Gastrocnemius medialis (tissue), 4 donors: Measurements from ENCODE around the gene DLG1. TPM values are rescaled to one million over a fixed set of nuclear protein-coding genes. Genes with fewer than 3 reads are reported as not detected.
A peak's percentile ranks its signal among the peaks of the same experiment; 100 is the strongest.

Source experiments
- ATAC-seq, 2 donors: fragments of 150-250 bp; one replicate each; pipeline ENCODE4 v1.9.1; 2016
- DNase-seq, 2 donors: peaks; one replicate each; pipeline ENCODE4 v3.0.0-alpha.2; 2019
- H3K27ac ChIP-seq, 4 donors: fragments of 200-600 bp; sonication (generic); 1 replicate in 1 of 4; 2 replicates in 3 of 4; pipeline ENCODE4 v1.5.1; 2016 to 2018; ENCODE audit warnings: mild to moderate bottlenecking in 2 of 4, moderate library complexity in 1 of 4
- H3K27me3 ChIP-seq, 3 donors: fragments of 200-600 bp; sonication (generic) in 2 of 3; 1 replicate in 1 of 3; 2 replicates in 2 of 3; pipeline versions ENCODE4 v1.5.1 to v1.6.0; 2016 to 2019; ENCODE audit warnings: mild to moderate bottlenecking in 1 of 3, moderate library complexity in 1 of 3
- H3K36me3 ChIP-seq, 2 donors: fragments of 200-600 bp; sonication (generic) in 1 of 2; one replicate each; pipeline ENCODE4 v1.5.1; 2017 to 2018
- H3K4me1 ChIP-seq, 2 donors: fragments of 200-600 bp; sonication (generic) in 1 of 2; one replicate each; pipeline ENCODE4 v1.5.1; 2016 to 2017; ENCODE audit warnings: mild to moderate bottlenecking in 2 of 2
- H3K4me3 ChIP-seq, 4 donors: fragments of 200-600 bp; sonication (generic) in 3 of 4; 1 replicate in 1 of 4; 2 replicates in 3 of 4; pipeline ENCODE4 v1.5.1; 2016 to 2019; ENCODE audit warnings: mild to moderate bottlenecking in 2 of 4
- H3K9me3 ChIP-seq, 3 donors: fragments of 200-600 bp; sonication (generic) in 2 of 3; 1 replicate in 1 of 3; 2 replicates in 2 of 3; pipeline ENCODE4 v1.5.1; 2016 to 2019
- POLR2A ChIP-seq, 2 donors: fragments of 450-650 bp; IDR thresholded peaks; one replicate each; pipeline ENCODE4 v1.6.1; 2017; ENCODE audit warnings: antibody characterized with exemption in 2 of 2, mild to moderate bottlenecking in 2 of 2, moderate library complexity in 2 of 2
- in situ Hi-C, 4 donors: fragments of 200-750 bp; cut with MboI; loops; one replicate each; pipeline versions ENCODE4 v1.15.0 to v1.8.0; 2017; ENCODE audit warnings: low sequenced_read_pairs in 4 of 4
- intact Hi-C: fragments of 100-400 bp; cut with DNase I; formaldehyde crosslinking; loops from one replicate; pipeline ENCODE4 v1.15.1; 2023; ENCODE audit warnings: low total_unique reads
- total RNA-seq, 4 donors: library from RNA; depleted of rRNA; stranded (reverse); fragments of >200 nt; gene quantifications; one replicate each; pipeline versions ENCODE4 v1.1.0 to v1.2.3, GENCODE V29; 2016
- TF ChIP-seq, protein P1 (sequence below), 5 experiments: fragments of 450-650 bp in 3 of 5; fragments of 200-600 bp in 2 of 5; sonication (generic) in 2 of 5; IDR thresholded peaks in 4 of 5; conservative IDR thresholded peaks in 1 of 5; 1 replicate in 4 of 5; 2 replicates in 1 of 5; pipeline ENCODE4 v1.5.1; 2016 to 2019; ENCODE audit warnings: antibody characterized with exemption in 5 of 5, mild to moderate bottlenecking in 3 of 5, moderate library complexity in 3 of 5

DLG1 gene
- total RNA-seq, 4 donors from 2014 or later = 41.4 to 112 (median 61.1) TPM

DNA sequence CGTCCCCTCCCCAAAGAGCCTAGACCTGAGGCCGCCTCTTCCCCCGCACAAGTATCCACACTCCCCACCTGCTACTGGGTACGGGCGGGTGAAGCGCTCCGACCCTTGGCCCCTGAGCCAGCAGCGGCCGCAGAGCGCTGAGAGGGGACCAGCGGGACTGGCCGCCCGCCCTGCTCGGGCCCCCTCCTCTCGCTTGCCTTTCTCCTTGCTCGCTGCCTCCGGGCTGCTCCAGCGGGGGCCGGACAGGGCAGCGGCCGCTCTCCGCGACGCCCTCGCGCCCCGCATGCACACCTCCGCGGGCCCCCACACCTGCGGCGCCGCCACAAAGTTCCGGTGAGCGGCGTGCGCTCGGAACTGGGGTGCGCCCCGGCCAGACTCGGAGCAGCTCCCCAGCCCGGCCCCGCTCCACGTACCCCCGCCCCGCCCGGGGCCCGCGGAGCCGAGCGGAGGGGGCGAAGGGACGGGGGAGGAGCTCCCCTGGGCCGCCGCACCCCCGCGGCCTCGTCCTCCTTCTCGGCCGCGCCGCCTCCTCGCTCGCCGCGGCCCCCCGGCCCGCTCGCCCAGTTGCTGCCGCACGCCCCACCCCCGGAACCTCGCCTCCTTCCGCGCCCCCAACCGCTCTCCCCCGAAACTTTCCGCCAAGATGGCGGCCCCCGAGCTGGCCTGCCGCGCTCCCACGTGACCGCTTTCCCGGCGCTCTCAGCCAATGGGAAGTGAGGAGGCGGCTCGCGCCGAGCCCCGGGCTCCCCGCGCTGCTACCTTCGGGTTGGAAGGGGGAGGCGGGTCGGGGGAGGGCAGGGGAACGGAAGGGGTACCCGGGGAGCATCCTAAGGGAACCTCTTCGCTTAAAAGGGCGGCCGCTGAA lies 704 bp downstream of the DLG1 start:
- DNase-seq (peak; percentile 81 to 85), ATAC-seq (peak; percentile 84 to 85)
- Histone ChIP-seq H3K4me1 (peaks cover 33 to 36% of the 10 kb centered on the region in 2 donors), H3K27ac (peak overlapping the region; percentile 87 to 97 (median 94)), H3K36me3 (peaks cover 0 to 7% of the 10 kb centered on the region in 2 donors), H3K9me3 (no peaks in the 10 kb centered on the region), H3K27me3 (no peaks in the 10 kb centered on the region), H3K4me3 (peak overlapping the region; percentile 77 to 97 (median 84))
- peak; percentile 51 to 79 for TF ChIP-seq POLR2A (IDR thresholded peaks at IDR 0.05)
- TF ChIP-seq, protein P1, sequence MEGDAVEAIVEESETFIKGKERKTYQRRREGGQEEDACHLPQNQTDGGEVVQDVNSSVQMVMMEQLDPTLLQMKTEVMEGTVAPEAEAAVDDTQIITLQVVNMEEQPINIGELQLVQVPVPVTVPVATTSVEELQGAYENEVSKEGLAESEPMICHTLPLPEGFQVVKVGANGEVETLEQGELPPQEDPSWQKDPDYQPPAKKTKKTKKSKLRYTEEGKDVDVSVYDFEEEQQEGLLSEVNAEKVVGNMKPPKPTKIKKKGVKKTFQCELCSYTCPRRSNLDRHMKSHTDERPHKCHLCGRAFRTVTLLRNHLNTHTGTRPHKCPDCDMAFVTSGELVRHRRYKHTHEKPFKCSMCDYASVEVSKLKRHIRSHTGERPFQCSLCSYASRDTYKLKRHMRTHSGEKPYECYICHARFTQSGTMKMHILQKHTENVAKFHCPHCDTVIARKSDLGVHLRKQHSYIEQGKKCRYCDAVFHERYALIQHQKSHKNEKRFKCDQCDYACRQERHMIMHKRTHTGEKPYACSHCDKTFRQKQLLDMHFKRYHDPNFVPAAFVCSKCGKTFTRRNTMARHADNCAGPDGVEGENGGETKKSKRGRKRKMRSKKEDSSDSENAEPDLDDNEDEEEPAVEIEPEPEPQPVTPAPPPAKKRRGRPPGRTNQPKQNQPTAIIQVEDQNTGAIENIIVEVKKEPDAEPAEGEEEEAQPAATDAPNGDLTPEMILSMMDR (IDR thresholded peaks at IDR 0.05 in 4 of 5, conservative IDR thresholded peaks at IDR 0.05 in 1 of 5) = no peak
- intact Hi-C loops = loop anchor here (2.0 kb wide), 1 partner anchor 57 kb away; no protein-coding TSS in a partner anchor
- in situ Hi-C loops = no loop called here

DNA sequence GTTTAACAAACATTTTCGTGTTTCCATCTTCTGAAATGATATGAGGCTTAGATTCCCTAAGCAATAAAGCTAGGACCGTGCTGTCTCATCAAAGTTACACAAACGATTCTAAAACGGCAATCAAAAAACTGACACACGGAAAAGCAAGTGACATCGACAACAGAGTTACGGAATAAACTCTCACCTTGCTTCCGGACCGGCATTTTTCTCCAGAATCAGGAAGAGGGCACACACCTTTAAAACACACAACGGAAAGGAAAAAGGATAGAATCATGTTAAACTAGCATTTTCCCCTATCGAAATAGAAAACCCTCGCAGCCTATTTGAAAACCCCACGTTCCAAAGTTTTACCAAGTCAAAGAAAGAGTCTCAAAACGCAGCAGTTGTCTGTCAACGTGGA lies 1.4 kb downstream of the DLG1 start:
- H3K27ac ChIP-seq = peak overlapping the region; percentile 87 to 97 (median 94)
- no peak for ATAC-seq
- TF ChIP-seq, protein P1 (IDR thresholded peaks at IDR 0.05 in 4 of 5, conservative IDR thresholded peaks at IDR 0.05 in 1 of 5) = no peak
- peak; percentile 47 to 71 for TF ChIP-seq POLR2A (IDR thresholded peaks at IDR 0.05)
- DNase-seq = no peak
- H3K36me3 ChIP-seq = peaks cover 0 to 7% of the 10 kb centered on the region in 2 donors
- intact Hi-C loops = no loop called here
- H3K4me1 ChIP-seq = peaks cover 38 to 43% of the 10 kb centered on the region in 2 donors
- peak overlapping the region; percentile 77 to 97 (median 84) for H3K4me3 ChIP-seq
- in situ Hi-C loops = no loop called here
- no peaks in the 10 kb centered on the region for H3K27me3 ChIP-seq
- H3K9me3 ChIP-seq = no peaks in the 10 kb centered on the region

DNA sequence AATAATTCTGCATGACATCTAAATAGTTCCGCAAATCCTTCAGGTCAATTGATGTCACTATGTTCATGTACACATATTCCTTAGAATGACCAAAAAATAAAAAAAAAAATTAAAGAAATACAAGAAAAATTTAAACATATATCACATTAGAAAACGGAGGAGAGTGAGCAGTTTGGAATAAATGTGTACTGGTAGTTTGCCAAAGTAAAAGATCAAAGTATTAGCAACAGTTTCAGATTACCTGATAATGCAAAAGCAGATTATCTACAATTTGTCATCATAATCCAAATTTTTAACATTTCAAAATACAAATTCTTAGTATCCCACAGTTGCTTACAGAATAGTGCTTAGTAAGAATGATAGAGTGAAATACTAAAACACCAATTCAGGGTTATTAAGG lies 1.9 kb downstream of the DLG1 start:
- Histone ChIP-seq H3K27ac (peak overlapping the region; percentile 87 to 97 (median 94)), H3K9me3 (no peaks in the 10 kb centered on the region), H3K36me3 (peaks cover 0 to 7% of the 10 kb centered on the region in 2 donors), H3K4me3 (peak overlapping the region; percentile 77 to 97 (median 84)), H3K4me1 (peaks cover 42 to 46% of the 10 kb centered on the region in 2 donors), H3K27me3 (no peaks in the 10 kb centered on the region)
- in situ Hi-C loops = no loop called here
- ATAC-seq (no peak), DNase-seq (no peak)
- no peak for TF ChIP-seq POLR2A (IDR thresholded peaks at IDR 0.05)
- TF ChIP-seq, protein P1 (IDR thresholded peaks at IDR 0.05 in 4 of 5, conservative IDR thresholded peaks at IDR 0.05 in 1 of 5) = no peak
- intact Hi-C loops = no loop called here

DNA sequence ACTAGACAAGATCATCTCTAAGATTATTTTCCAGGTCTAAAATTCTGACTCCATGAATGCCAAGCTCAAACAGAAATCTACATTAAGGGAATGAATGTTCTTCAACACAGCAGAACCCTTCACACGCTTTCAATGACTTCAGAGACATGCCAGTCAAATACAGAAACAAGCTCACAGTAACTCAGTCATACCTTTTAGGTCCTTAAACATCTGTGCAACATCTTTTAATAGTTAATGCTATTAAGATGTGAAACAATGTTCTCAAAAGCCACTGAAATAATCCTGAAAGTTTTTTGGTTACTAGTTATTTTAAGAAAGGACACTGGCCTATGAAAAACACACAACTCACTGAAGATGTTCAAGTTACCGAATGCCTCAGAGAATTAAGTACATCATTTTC lies 2.5 kb downstream of the DLG1 start:
- intact Hi-C loops = no loop called here
- no peak for ATAC-seq
- H3K4me3 ChIP-seq = peak overlapping the region in 1 of 4 donors; percentile 82
- TF ChIP-seq, protein P1 (IDR thresholded peaks at IDR 0.05 in 4 of 5, conservative IDR thresholded peaks at IDR 0.05 in 1 of 5) = no peak
- no peak for TF ChIP-seq POLR2A (IDR thresholded peaks at IDR 0.05)
- no peaks in the 10 kb centered on the region for H3K27me3 ChIP-seq
- peaks cover 0 to 7% of the 10 kb centered on the region in 2 donors for H3K36me3 ChIP-seq
- H3K4me1 ChIP-seq = peaks cover 46 to 51% of the 10 kb centered on the region in 2 donors
- in situ Hi-C loops = no loop called here
- peak overlapping the region; percentile 87 to 97 (median 94) for H3K27ac ChIP-seq
- no peak for DNase-seq
- H3K9me3 ChIP-seq = no peaks in the 10 kb centered on the region
